CD4-positive, alpha-beta T cell treated with Interleukin-4 for 1 hour (primary cell): ENCODE data around the gene TSPO.
"Not testable (repeated sequence)": the region's sequence is repeated elsewhere in the genome, so short reads cannot be mapped to it uniquely, and the experiment has no call there.

ENCODE experiments used
- DNase-seq, 2 donors: peaks; one replicate each; pipeline ENCODE4 v3.0.0-alpha.2; 2020 to 2022

TSPO gene

DNA sequence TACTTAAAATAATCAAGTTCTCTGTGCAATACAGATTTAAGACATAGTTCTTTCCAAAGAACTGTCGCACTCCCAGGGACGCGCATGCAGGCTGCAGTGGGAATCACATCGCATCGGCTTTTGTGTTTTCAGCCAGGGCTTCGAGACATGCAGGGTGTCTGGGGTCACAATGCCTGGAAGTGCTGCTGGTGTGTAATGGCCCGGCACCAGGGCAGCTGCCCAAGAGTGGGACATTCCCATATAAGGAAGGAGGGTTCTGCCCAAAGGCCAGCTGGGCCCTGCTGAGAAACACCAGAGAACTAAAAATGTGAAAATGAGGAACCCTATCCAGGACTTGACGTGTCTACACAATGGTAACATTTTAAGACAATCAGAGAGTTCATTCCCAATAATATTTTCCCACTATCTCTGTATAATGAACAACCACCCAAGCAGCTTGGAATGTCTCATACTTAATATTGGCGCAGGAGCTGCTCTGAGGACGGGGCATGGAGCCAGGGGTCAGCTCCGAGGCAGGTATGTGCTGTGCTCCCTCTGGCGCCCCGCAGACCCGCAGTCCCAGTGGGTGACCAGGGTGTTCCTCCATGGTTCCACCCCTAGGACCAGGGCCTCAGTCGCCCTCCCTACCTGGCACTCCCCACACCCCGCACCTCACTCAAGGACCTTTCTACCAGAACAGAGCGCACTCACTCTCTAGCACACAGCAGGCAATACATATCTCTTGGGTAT is 19.4 kb upstream of the TSPO start:
- DNase-seq: no peak

DNA sequence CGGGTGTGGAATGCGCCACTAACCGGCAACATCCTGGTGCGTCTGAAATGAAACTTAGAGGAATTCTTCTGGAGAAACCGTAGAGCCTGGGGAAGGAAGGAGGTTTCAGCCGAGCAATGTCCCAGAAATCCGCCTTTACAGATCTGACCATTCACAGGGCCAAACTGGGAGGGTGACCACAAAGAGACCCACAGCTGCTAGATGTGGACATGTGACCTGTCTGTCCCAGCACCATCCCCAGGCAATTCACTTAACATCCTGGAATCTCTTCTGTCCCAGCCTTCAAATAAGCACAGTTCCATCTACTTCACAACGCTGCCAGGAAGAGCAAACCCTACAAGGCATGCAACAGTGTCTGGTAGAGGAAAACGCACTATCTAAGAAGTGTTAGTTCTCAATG is 18.0 kb upstream of the TSPO start:
- no peak for DNase-seq

DNA sequence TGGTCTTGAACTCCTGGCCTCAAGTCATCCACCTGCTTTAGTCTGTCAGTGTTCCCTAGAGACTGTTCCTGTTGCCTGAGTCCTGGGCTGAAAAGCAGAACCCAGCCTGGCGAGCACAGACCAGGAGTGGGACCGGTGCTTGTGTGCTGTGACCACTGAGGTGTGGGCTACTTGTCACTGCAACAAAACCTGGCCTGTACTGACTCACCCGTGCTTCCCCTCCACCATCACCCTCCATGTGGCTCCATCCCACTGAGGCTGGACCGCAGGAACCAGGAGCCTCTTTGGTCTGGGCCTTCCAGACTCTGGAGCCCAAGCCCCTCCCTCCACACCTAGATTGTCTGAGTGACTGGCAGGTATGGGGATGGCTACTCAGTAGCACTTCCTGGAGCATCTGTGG is 16.8 kb upstream of the TSPO start:
- DNase-seq: no peak

DNA sequence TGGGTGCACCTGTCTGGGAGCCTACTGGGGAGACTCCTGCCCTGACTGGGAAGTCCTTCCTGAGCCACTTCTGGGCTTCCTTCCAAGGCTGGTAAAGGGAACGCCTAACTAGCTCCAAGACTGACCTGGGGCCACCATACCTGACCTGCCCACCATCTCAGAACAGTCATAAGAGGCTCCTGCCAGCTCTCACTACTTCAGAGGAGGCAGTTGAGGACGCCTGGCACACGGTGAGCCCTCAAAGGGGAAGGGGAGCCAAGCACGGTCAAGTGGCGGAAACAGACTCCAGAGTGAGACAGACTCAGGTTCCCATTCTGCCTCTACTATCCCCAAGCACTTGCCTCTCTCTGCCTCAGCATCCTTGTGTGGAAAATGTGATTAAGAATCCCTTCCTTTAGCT is 15.8 kb upstream of the TSPO start:
- DNase-seq: no peak

DNA sequence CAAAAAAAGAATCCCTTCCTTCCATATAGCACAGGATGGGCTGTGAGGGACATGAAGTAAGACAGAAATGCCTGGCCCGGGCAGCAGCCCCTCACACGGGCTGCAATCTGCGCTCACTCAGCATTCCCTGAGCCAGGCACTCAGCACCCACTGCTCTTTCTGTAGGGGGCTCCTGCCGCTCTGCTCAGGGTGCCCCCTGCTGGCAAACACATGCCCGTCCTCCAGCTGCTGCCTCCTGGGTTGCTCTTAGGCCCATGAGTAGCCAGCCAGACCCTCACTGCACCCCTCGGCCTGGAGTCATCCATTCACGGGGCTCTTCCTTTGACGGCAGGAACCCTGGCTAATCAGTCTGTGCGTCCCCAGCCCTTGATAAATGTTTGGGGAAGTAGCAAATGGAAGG is 15.1 kb upstream of the TSPO start:
- peak; percentile 35 to 47 for DNase-seq

DNA sequence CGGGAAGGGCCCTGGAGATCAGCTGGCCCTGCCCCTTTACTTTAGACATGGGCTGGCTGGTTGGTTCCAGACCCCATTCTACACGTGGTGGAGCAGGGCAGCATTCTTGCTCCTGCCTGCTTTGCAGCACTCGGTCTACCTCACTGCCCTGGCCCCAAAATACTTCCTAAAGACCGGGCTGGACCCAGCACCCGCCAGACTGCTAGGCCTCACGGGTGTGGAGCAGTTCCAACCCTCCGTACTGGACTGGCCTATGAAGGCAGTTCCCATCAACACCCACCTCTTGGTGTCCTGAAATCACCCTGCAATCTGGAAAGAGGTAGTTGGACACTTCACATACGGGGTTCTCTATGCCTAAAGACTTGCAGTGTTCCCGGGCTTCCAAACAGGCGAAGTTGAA is 14.6 kb upstream of the TSPO start:
- DNase-seq: no peak

DNA sequence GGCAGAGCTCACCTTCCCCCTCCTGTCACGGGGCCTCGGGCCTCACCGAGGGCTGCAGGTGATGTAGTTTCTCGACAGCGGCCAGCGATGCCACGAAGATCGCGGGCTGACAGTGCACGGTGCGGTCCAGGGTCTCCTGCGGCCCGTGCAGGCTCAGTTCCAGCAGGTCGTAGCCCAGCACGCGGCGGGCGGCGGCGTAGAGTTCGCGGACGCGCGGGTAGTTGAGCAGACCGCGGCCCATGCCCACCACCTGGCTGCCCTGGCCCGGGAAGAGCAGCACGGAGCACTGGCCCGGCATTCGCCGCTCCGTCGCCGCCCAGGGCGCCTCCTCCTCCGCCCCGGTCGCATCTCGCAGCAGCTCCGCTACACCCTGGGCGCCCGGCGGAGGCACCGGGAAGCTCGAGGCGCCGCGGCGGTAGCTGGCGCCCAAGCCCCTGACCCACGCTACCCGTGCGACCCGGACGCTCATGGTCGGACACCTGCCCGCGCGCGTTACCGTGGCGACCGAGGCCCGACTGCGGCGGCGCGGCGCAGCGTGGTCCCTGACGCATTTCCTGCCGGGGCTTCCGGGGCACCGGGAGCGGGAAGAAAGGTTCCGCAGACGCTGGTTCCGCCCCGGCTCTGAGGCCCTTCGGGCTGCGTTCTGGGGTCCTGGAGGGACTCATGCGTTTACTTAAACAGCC is 8.3 kb upstream of the TSPO start, which contains the start of gene MCAT:
Gene MCAT, minus strand, starts transcription at position 519 of the 683 bp plus-strand sequence. Its CDS starts 50 bp downstream, at position 469.
- DNase-seq: peak; percentile 79 to 84

DNA sequence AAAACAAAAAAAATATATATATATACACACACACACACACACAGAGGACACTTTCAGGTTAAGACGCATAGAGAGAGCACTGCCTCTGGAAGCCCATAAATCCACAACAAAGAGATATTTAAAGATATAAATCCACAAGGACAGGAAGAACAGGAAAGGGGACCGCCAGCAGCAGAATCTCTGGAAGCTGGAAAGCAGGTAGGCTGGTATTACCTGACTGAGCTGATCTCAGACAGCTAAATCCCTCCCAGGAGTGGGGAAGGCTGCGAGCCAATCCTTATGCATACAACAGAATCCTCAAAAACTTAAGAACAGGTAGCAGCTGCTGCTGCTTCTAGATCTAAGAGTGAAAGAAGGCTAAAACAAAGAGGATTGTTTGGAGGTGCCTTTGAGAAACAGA is 6.4 kb upstream of the TSPO start:
- DNase-seq: no peak

DNA sequence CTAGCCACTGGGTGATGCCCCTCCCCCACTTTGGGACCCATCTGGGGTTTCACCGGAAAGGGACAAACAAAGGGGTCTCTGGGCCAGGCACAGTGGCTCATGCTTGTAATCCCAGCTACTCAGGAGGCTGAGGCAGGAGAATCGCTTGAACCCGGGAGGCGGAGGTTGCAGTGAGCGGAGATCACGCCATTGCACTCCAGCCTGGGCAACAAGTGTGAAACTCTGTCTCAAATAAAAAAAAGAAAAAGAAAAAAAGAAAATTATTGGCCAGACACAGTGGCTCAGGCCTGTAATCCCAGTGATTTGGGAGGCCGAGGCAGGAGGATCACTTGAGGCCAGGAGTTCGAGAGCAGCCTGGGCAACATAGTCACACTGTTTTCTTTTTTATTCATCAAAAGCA is 6.0 kb upstream of the TSPO start:
- DNase-seq: not testable (repeated sequence)

DNA sequence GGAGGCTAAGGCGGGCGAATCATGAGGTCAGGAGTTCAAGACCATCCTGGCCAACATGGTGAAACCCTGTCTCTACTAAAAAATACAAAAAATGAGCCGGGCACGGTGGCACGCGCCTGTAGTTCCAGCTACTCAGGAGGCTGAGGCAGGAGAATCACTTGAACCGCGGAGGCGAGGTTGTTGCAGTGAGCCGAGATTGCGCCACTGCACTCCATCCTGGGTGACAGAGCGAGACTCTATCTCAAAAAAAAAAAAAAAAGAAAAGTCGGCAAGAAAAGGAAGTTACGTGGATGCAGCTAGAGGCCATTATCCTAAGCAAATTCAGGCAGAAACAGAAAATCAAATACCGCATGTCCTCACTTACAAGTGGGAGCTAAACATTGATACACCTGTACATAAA is 5.0 kb upstream of the TSPO start:
- peak in 1 of 2 donors; percentile 53 for DNase-seq

DNA sequence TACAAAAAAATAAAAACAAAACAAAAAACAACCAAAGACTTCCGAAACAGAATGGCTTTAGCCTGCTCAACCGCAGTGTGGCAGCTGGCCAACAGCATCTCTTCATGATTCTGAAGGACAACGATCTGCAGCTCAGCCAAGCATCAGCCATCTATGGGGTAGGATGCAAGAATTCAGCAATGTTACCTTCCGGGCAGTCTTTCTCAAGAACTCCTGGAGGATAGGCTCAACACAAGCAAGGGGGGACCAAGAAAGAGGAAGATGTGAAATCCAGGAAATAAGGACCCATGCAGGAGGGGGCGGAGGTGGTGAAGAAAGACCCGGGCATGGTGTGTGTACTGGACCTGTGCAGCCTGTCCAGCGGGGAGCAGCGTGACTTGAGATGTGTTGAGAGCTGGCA is 3.5 kb upstream of the TSPO start:
- peak in 1 of 2 donors; percentile 24 for DNase-seq

DNA sequence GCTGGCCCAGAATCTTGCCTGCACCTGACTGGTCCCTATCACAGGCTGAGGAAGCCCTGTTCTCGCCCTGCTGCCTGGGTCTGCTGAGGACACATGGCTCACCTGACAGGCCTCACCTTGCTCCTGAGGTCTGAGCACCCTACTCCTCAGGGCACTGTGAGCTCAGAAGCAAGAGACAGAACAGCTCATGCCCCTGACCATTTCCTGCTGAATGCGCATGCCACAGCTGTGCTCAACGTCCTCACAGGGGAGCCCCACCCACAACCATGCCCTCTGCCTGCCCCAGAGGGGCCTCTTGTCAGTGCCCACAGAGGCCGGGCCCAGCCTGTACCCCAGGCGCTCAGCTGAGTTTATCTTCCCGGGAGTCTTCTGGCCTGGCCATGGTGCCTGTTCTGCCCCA is 2.8 kb upstream of the TSPO start:
- peak in 1 of 2 donors; percentile 39 for DNase-seq

DNA sequence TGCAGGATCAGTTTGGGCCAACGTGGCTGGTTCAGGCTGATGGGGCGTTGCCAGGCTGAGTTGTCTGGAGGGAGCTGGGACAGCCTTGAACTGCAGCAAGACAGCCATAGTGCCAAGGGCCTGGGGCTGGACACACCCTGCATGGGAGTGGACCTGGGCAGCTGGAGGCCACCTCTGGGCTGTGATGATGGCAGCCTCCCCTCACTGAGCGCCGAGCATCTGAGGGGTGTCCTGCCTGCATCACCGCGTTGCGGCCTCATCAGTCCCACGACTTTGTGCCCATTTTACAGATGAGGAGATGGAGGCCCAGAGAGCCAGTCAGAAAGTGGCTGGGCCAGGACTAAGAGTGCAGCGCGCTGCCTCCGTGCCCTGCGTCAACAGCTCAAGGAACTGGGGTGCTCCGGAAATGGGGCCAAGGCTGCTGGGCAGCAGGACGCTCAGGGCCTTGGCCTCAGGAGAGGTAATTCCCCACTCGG is 590 bp upstream of the TSPO start:
- no peak for DNase-seq

DNA sequence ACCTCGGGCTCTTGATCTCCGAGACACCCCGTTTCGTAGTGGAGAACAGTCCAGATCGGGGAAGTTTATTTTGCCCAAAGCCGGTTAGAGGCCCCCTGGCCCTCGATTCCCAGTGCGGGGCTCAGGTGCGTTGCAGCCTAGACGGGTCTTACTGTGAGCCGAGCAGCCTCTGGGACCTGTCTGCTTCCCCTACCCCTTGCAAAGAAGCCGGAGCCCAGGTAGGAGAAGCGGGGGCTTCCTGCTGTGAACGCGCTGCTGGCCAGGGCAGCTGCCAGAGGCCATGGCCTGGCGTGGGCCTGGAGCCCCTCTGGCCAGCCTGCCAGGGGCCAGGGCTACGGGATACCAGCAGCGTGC is 621 bp downstream of the TSPO start:
- no peak for DNase-seq

DNA sequence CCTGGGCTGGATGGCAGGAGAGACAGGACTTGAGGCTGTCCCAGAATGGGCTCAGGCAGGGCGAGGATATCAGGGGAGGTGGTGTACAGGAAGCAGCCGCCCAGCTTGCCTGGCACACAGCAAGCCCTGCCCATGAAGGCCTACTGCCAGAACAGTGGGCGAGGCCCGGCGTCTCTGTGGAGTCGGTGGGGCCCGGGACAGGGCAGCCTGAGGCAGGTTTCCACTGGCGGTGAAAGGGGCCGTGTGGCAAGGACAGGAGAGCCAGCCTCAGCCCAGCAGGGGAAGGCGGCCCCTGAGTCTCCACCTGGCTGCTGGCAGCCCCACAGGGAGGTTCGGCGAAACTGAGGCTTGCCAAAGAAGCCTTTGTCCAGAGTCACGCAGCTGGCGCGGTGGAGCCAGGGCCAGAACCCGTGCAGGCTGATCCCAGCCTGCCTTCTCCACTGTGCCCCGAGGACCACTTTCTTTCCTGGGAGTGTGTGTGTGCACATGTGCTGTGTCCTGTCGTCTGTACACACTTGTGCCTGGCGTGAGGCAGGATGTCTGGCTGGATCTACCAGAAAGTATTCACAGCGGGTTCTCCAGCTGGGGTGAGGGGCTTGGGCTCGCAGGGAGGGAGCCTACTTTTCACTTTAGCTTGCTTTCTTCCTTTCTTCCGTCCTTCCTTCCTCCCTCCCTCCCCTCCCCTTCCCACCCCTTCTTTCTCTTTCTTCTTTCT is 1.2 kb downstream of the TSPO start:
- DNase-seq: peak; percentile 50 to 62

DNA sequence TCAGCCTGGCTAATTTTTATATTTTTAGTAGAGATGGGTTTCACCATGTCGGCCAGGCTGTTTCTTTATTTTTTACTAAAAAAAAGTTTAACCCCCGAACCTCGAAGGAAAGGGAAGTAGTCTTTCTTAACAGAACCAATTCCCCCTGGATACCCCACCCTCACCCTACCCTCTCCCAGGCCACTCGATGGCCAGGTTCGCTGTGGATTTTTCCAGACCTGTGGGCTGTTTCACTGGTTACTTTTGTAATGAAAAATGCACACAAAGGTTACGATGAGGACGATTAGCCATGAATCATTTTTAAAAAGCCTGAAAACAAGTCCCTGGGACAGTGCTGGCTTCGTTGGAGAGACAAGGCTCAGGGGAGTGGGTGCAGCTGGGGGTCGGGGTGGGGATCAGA is 2.5 kb downstream of the TSPO start:
- DNase-seq: no peak

DNA sequence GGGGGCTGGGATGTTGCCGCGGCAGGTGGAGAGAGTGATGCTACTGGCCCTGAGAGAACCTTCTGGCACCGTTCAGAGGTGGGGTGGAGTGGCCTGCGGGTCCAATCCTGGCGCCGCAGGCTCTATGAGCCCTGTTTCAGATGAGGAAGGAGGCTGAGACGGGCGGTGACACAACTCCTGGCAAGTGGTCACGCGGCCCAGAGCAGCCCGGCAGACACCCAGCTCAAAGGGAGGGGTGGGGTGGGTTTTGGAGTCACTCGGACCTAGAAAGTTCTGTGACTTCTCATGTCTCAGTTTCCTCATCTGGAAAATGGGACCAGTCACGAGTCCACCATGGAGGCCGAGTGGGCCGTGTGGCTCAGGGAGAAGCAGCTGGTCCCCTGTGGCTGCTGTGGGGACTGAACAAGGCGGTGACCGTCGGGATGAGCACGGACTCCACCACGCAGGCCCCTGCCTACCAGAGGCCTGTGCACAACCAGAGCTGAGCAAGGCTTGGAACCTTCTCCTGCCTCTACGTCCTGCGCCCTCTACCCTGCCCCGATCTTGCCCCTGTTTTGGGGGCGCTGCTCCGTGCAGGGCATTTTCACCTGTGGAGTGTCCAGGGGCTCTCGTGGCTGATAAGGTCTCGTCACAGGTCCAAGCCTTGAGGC is 3.7 kb downstream of the TSPO start:
- peak in 1 of 2 donors; percentile 57 for DNase-seq

DNA sequence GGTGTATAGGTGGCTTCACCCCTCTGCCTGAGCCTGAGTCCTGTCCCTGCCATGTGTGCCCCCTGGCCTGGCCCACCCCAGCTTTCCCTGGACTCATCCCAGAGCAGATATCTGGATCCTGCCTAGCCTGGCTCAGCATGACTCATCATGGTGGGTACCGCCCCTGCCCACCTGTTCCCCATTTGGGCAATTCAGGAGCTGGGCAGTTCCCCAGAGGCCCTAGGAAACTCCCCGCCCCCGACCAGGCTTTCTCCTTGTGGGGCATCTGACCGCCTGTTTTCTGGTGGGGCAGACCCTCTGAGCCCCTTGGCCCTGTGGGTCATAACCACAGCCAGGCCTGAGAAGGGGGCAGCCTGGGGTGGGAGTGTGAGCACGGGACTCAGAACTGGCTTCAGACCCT is 4.4 kb downstream of the TSPO start:
- DNase-seq: no peak

DNA sequence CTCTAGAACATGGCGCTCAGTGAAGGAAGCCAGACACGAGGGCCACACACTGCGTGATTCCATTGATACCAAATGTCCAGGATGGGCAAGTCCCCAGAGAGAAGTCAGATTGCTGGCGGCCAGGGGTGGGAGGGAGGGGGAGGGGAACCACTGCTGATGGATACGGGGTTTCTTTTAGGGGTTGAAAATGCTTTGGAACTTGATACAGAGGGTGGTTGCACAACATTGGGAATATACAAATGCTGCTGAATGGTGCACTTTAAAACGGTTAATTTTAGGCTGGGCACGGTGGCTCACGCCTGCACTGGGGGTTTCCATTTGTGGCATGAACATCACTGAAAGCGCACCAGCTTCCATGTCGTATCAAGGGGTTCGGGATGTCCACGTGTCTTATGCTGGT is 5.1 kb downstream of the TSPO start:
- DNase-seq: no peak

DNA sequence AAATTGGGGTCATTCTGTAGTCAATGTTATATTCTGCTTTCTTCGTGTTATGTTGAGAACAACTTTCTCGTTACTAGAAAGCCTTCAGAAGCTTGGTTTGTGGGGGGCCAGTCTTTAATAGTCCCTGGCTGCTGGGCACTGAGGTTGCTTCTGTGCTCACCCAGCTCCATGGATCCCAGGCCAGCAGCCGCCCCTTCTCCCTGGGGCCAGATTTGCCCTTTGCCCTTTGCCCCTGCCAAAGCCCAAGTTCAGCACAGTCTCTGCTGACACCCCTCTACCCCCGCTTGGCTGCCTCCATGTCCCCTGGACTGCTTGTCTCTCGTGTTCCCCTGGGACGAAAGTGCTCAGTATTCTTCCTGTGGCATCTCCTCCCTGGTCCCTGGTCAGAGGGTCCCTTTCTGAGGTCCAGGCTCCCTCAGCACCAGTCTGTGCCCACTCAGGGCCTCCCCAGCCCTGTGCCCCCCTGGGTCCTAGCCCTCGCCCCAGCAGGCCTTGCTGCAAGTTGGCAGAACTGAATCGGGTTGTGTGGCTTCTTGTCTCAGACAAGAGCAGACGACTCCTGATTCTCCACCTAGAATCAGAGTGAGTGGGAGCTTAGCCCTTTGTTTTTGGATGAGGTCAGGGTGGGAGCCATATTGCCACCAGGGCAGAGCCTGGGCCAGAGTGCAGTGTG is 6.7 kb downstream of the TSPO start:
- no peak for DNase-seq

DNA sequence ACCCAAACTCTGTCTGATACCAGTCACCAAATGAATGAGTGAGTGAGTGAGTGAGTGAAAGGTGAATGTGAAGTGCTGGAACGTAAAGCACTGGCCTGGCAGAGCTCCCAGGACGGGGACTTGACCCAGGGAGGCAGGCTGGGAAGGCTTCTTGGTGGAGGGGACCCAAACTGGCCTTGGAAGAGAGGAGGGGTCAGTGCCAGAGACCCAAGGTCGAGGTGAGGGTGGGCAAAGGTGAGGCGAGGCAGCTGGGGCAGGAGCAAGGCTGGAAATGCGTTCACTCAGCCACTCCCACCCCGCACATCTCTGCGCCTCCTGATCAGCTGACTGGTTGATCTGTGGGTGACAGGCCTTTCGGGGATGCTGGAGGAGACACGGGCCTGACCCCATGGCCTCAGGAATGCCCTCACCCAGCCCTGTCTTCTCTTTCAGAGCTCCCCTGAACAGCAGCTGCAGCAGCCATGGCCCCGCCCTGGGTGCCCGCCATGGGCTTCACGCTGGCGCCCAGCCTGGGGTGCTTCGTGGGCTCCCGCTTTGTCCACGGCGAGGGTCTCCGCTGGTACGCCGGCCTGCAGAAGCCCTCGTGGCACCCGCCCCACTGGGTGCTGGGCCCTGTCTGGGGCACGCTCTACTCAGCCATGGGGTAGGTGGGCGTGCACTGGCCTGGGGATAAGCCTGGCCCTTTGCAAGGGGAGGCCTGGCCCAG is 7.6 kb downstream of the TSPO start:
- DNase-seq: no peak
